Suprapubic skin (tissue), 3 donors: Measurements from ENCODE around the gene DCDC2B.

Experiments
- EP300 ChIP-seq: sonication (generic); formaldehyde crosslinking; IDR thresholded peaks from one replicate; pipeline ENCODE4 v1.6.1; 2017; ENCODE audit warnings: antibody characterized with exemption
- POLR2A ChIP-seq, 2 donors: fragments of 450-650 bp; IDR thresholded peaks; one replicate each; pipeline ENCODE4 v1.6.1; 2017; ENCODE audit warnings: antibody characterized with exemption in 2 of 2, mild to moderate bottlenecking in 2 of 2, moderate library complexity in 2 of 2
- TF ChIP-seq, protein P1 (sequence below), 2 donors: fragments of 200-600 bp in 1 of 2; fragments of 450-650 bp in 1 of 2; sonication (generic) in 1 of 2; IDR thresholded peaks; one replicate each; pipeline ENCODE4 v1.5.1; 2016 to 2019; ENCODE audit warnings: antibody characterized with exemption in 2 of 2, mild to moderate bottlenecking in 1 of 2, moderate library complexity in 1 of 2

DNA sequence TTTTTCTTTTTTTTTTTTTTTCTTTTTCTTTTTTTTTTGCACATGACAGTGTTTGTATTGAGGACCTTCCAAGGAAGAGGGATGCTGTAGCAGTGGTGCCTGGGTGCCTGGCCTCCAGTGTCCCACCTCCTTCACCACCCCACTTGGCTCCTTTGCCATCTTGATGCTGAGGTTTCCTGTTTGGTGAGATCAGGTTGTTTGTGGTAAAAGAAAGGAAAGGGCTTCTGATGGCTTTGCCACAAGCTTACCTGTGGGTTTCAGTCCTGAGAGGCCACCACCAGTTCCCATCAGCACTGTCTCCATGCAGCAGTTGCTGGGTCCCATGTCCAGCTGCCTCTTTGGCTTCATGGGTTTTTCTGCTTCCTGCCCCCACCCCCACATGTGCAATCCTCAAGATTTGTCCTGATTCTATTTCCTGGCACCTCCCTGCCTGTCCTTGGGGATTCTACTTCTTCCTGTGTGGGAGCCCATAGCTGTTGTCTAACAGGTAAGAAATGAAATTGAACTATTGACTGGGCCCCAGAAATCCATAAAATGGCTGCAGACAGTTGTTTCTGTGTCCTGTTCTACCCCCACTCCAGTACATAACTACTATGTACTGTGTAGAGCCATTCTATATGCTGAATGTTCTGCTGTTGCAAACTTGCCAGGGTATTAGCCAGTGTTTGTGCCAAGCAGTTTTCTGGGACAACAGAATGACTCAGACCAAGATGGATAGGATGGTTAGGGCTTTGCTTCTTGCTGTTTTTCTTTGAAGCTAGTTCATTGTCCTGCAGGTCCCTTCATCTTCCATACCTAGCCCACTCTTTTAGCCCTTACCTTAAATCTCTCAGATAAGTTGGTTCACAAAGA, 12.7 kb upstream of the DCDC2B start:
- TF ChIP-seq, protein P1, sequence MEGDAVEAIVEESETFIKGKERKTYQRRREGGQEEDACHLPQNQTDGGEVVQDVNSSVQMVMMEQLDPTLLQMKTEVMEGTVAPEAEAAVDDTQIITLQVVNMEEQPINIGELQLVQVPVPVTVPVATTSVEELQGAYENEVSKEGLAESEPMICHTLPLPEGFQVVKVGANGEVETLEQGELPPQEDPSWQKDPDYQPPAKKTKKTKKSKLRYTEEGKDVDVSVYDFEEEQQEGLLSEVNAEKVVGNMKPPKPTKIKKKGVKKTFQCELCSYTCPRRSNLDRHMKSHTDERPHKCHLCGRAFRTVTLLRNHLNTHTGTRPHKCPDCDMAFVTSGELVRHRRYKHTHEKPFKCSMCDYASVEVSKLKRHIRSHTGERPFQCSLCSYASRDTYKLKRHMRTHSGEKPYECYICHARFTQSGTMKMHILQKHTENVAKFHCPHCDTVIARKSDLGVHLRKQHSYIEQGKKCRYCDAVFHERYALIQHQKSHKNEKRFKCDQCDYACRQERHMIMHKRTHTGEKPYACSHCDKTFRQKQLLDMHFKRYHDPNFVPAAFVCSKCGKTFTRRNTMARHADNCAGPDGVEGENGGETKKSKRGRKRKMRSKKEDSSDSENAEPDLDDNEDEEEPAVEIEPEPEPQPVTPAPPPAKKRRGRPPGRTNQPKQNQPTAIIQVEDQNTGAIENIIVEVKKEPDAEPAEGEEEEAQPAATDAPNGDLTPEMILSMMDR (IDR thresholded peaks at IDR 0.05): no peak
- TF ChIP-seq POLR2A (IDR thresholded peaks at IDR 0.05) (no peak), EP300 (no peak)
